Endodermal cell (in vitro differentiated cells): ENCODE measurements around the gene PHETA2. TPM values are rescaled to one million over a fixed set of nuclear protein-coding genes. Genes with fewer than 3 reads are reported as not detected.
A peak's percentile ranks its signal among the peaks of the same experiment; 100 is the strongest.
"Not testable (repeated sequence)": the region's sequence is repeated elsewhere in the genome, so short reads cannot be mapped to it uniquely, and the experiment has no call there.

ENCODE experiments used
- DNase-seq: peaks from one replicate; pipeline ENCODE4 v3.0.0-alpha.2; 2017
- H3K27ac ChIP-seq: 2 replicates; pipeline ENCODE4 v1.5.1; 2013; ENCODE audit warnings: mild to moderate bottlenecking, low read depth, low read length, moderate library complexity
- H3K27me3 ChIP-seq: 2 replicates; pipeline ENCODE4 v1.6.1; 2013; ENCODE audit warnings: mild to moderate bottlenecking, low read length, moderate library complexity; ENCODE audit not compliant: insufficient read depth, control insufficient read depth, poor library complexity, severe bottlenecking
- H3K36me3 ChIP-seq: 2 replicates; pipeline ENCODE4 v1.7.0; 2013; ENCODE audit warnings: mild to moderate bottlenecking, low read length, moderate library complexity; ENCODE audit not compliant: control insufficient read depth, insufficient read depth
- H3K4me1 ChIP-seq: one replicate; pipeline ENCODE4 v1.7.0; 2013; ENCODE audit warnings: low read length; ENCODE audit not compliant: control insufficient read depth, insufficient read depth
- H3K4me3 ChIP-seq: 2 replicates; pipeline ENCODE4 v1.5.1; 2013; ENCODE audit warnings: mild to moderate bottlenecking, low read length, moderate library complexity
- H3K9ac ChIP-seq: 2 replicates; pipeline ENCODE4 v1.6.1; 2013; ENCODE audit warnings: mild to moderate bottlenecking, low read length, moderate library complexity; ENCODE audit not compliant: poor library complexity, severe bottlenecking; ENCODE audit errors: extremely low read depth
- H3K9me3 ChIP-seq: 2 replicates; pipeline ENCODE4 v1.6.1; 2013; ENCODE audit warnings: mild to moderate bottlenecking, low read length, moderate library complexity; ENCODE audit not compliant: control insufficient read depth
- H3K27ac Mint-ChIP-seq: 2 replicates; pipeline ENCODE4 v1.8.0; 2020; ENCODE audit warnings: mixed read lengths
- H3K27me3 Mint-ChIP-seq: 2 replicates; pipeline ENCODE4 v1.8.0; 2021; ENCODE audit warnings: mild to moderate bottlenecking, mixed read lengths; ENCODE audit not compliant: insufficient read depth
- H3K36me3 Mint-ChIP-seq: 2 replicates; pipeline ENCODE4 v1.8.0; 2020; ENCODE audit warnings: low read depth, mixed read lengths
- H3K4me1 Mint-ChIP-seq: 2 replicates; pipeline ENCODE4 v1.8.0; 2020; ENCODE audit warnings: mixed read lengths
- H3K4me3 Mint-ChIP-seq: 2 replicates; pipeline ENCODE4 v1.8.0; 2020; ENCODE audit warnings: mild to moderate bottlenecking, moderate library complexity, mixed read lengths
- H3K9me3 Mint-ChIP-seq: 2 replicates; pipeline ENCODE4 v1.8.0; 2020; ENCODE audit warnings: mild to moderate bottlenecking, mixed read lengths
- WGBS, 2 experiments: methylation state at CpG; one replicate each; pipeline versions ENCODE4 v1.1.5 to v1.1.7; 2013; ENCODE audit warnings: missing lambda C conversion rate in 2 of 2, mixed read lengths in 1 of 2; ENCODE audit not compliant: insufficient coverage in 1 of 2, insufficient read length in 1 of 2; 5-methylcytosine and 5-hydroxymethylcytosine counted together
- total RNA-seq, 2 donors: library from RNA; stranded (reverse); fragmentation: NEBNext Ultra II Directional in 1 of 2; extraction: Animal tissue kit (Norgen Biotek cat#: 25700) in 1 of 2; gene quantifications; 2 replicates in 1 of 2; 3 replicates in 1 of 2; pipeline ENCODE4 v1.2.1, GENCODE V29; 2021
- TF ChIP-seq, protein P1 (sequence below): fragments of 200-600 bp; sonication (generic); conservative IDR thresholded peaks from 2 replicates; pipeline ENCODE4 v1.5.0; 2021; ENCODE audit warnings: antibody characterized with exemption, mild to moderate bottlenecking

PHETA2 gene
- total RNA-seq, 2 donors from 2014 or later = 8.1 to 9.0 TPM

DNA sequence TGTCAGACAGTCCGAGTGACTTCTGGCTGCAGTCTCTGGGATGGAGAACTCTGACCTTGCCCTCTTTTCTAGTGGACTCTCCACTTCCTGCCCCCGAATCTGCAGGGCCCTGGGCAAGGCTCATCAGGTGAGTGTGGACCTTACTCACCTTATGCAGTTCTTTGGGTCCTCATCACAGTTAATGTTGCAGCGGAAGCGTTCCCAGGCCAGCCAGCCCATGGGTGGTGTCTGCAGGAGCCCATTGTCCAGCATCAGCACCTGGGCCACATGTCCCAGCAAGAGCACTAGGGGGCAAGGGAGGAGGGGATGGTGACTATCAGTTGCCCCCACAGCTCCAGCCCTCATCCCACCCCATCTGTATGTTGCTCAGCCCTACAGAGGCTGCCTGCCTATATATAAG lies 5.8 kb upstream of the PHETA2 start:
- no peak overlapping the region for H3K4me3 Mint-ChIP-seq
- peaks cover 13% of the 10 kb centered on the region for H3K36me3 ChIP-seq
- no peak for DNase-seq
- no peak overlapping the region for H3K27ac ChIP-seq
- no peak overlapping the region for H3K27ac Mint-ChIP-seq
- WGBS, 2 experiments = 92 to 100% methylated on average over 2 to 4 of the region's 4 CpGs
- no peaks in the 10 kb centered on the region for H3K27me3 ChIP-seq
- H3K36me3 Mint-ChIP-seq = peaks cover 34% of the 10 kb centered on the region
- H3K27me3 Mint-ChIP-seq = peaks cover 9% of the 10 kb centered on the region
- no peak overlapping the region for H3K9ac ChIP-seq
- H3K9me3 Mint-ChIP-seq = no peaks in the 10 kb centered on the region
- TF ChIP-seq, protein P1, sequence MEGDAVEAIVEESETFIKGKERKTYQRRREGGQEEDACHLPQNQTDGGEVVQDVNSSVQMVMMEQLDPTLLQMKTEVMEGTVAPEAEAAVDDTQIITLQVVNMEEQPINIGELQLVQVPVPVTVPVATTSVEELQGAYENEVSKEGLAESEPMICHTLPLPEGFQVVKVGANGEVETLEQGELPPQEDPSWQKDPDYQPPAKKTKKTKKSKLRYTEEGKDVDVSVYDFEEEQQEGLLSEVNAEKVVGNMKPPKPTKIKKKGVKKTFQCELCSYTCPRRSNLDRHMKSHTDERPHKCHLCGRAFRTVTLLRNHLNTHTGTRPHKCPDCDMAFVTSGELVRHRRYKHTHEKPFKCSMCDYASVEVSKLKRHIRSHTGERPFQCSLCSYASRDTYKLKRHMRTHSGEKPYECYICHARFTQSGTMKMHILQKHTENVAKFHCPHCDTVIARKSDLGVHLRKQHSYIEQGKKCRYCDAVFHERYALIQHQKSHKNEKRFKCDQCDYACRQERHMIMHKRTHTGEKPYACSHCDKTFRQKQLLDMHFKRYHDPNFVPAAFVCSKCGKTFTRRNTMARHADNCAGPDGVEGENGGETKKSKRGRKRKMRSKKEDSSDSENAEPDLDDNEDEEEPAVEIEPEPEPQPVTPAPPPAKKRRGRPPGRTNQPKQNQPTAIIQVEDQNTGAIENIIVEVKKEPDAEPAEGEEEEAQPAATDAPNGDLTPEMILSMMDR = no peak
- H3K4me1 ChIP-seq = no peaks in the 10 kb centered on the region
- H3K9me3 ChIP-seq = no peaks in the 10 kb centered on the region
- H3K4me3 ChIP-seq = no peak overlapping the region
- peaks cover 17% of the 10 kb centered on the region for H3K4me1 Mint-ChIP-seq

GRCh38 chr22:42069801-42070516 lies 4.1 kb upstream of the PHETA2 start:
- Histone ChIP-seq H3K4me1 (no peaks in the 10 kb centered on the region), H3K27me3 (no peaks in the 10 kb centered on the region), H3K4me3 (peak overlapping the region; percentile 87), H3K9me3 (no peaks in the 10 kb centered on the region), H3K27ac (no peak overlapping the region), H3K36me3 (peaks cover 8% of the 10 kb centered on the region), H3K9ac (peak overlapping the region; percentile 33)
- WGBS, 2 experiments = 30 to 34% methylated on average over 11 to 18 of the region's 19 CpGs
- Mint-ChIP-seq H3K4me1 (peaks cover 16% of the 10 kb centered on the region), H3K27me3 (peaks cover 9% of the 10 kb centered on the region), H3K27ac (no peak overlapping the region), H3K9me3 (no peaks in the 10 kb centered on the region), H3K4me3 (peak overlapping the region; percentile 67), H3K36me3 (peaks cover 28% of the 10 kb centered on the region)
- TF ChIP-seq, protein P1 = no peak
- no peak for DNase-seq

GRCh38 chr22:42070517-42071422 lies 3.3 kb upstream of the PHETA2 start, which contains the start of gene NAGA:
Gene NAGA, minus strand, starts transcription at chr22:42070812. Its CDS starts 515 bp downstream, at chr22:42070297.
- 7 to 17% methylated on average over 13 to 56 of the region's 56 CpGs for WGBS, 2 experiments
- Mint-ChIP-seq H3K4me1 (peaks cover 8% of the 10 kb centered on the region), H3K4me3 (peak within 1 kb of the TSS; percentile 67), H3K36me3 (peaks cover 21% of the 10 kb centered on the region), H3K9me3 (no peaks in the 10 kb centered on the region), H3K27ac (peak within 1 kb of the TSS; percentile 78), H3K27me3 (peaks cover 9% of the 10 kb centered on the region)
- Histone ChIP-seq H3K4me3 (peak within 1 kb of the TSS; percentile 87), H3K27ac (no peak within 1 kb of the TSS), H3K27me3 (no peaks in the 10 kb centered on the region), H3K9me3 (no peaks in the 10 kb centered on the region), H3K4me1 (no peaks in the 10 kb centered on the region), H3K36me3 (peaks cover 8% of the 10 kb centered on the region), H3K9ac (peak within 1 kb of the TSS; percentile 33)
- TF ChIP-seq, protein P1 = no peak
- DNase-seq = peak; percentile 97

GRCh38 chr22:42071508-42071907 lies 2.5 kb upstream of the PHETA2 start:
- H3K4me1 ChIP-seq, DNase-seq, H3K36me3 ChIP-seq, H3K27me3 Mint-ChIP-seq, H3K27me3 ChIP-seq, H3K27ac Mint-ChIP-seq, H3K4me3 ChIP-seq, H3K4me1 Mint-ChIP-seq, H3K9me3 Mint-ChIP-seq, H3K27ac ChIP-seq, H3K9me3 ChIP-seq, H3K9ac ChIP-seq: not testable (repeated sequence)
- Mint-ChIP-seq H3K4me3 (peak overlapping the region; percentile 67), H3K36me3 (peaks cover 18% of the 10 kb centered on the region)
- 86 to 97% methylated on average over 5 to 7 of the region's 7 CpGs for WGBS, 2 experiments
